GM23338 (cell line): ENCODE measurements around the gene C1orf21. TPM values are rescaled to one million over a fixed set of nuclear protein-coding genes. Genes with fewer than 3 reads are reported as not detected.

Experiments used
- ATAC-seq: fragments of 200-7000 bp; cut with Tn5 transposase; 3 replicates; pipeline ENCODE4 v1.9.1; 2020
- DNase-seq: peaks from one replicate; pipeline ENCODE4 v3.0.0-alpha.2; 2015; ENCODE audit warnings: low spot score
- H2AFZ ChIP-seq: fragments of 200-600 bp; sonication (generic); 2 replicates; pipeline ENCODE4 v1.8.0; 2016; ENCODE audit warnings: antibody characterized with exemption, mild to moderate bottlenecking, moderate library complexity
- H3F3A ChIP-seq: fragments of 200-600 bp; sonication (generic); replicated peaks from 2 replicates; pipeline ENCODE4 v1.8.0; 2017; ENCODE audit warnings: antibody characterized with exemption, mixed run types, low read depth
- H3K27ac ChIP-seq: fragments of 200-600 bp; sonication (generic); 2 replicates; pipeline ENCODE4 v1.6.1; 2016; ENCODE audit warnings: low read depth
- H3K27me3 ChIP-seq: fragments of 200-600 bp; sonication (generic); 2 replicates; pipeline ENCODE4 v1.8.0; 2016; ENCODE audit warnings: mild to moderate bottlenecking, mixed run types, moderate library complexity; ENCODE audit not compliant: insufficient read depth
- H3K36me3 ChIP-seq: fragments of 200-600 bp; sonication (generic); 2 replicates; pipeline ENCODE4 v1.8.0; 2016; ENCODE audit warnings: mild to moderate bottlenecking; ENCODE audit not compliant: insufficient read depth
- H3K4me1 ChIP-seq: fragments of 200-600 bp; sonication (generic); 2 replicates; pipeline ENCODE4 v1.8.0; 2016; ENCODE audit warnings: mild to moderate bottlenecking, moderate library complexity; ENCODE audit not compliant: insufficient read depth
- H3K4me2 ChIP-seq: fragments of 200-600 bp; sonication (generic); 2 replicates; pipeline ENCODE4 v1.7.1; 2017; ENCODE audit warnings: mixed run types
- H3K4me3 ChIP-seq: fragments of 200-600 bp; sonication (generic); 2 replicates; pipeline ENCODE4 v1.6.1; 2016; ENCODE audit warnings: mixed run types
- H3K79me2 ChIP-seq: fragments of 200-600 bp; sonication (generic); replicated peaks from 2 replicates; pipeline ENCODE4 v1.8.0; 2017; ENCODE audit warnings: mild to moderate bottlenecking; ENCODE audit not compliant: insufficient read depth
- H3K9me2 ChIP-seq: fragments of 200-600 bp; sonication (generic); 2 replicates; pipeline ENCODE4 v1.8.0; 2017; ENCODE audit not compliant: insufficient read depth
- H4K20me1 ChIP-seq: fragments of 200-600 bp; sonication (generic); replicated peaks from 2 replicates; pipeline ENCODE4 v1.8.0; 2017; ENCODE audit warnings: mild to moderate bottlenecking; ENCODE audit not compliant: insufficient read depth
- H3K27ac Mint-ChIP-seq: 2 replicates; pipeline ENCODE4 v1.8.0; 2020; ENCODE audit warnings: inconsistent platforms, mild to moderate bottlenecking, moderate library complexity, mixed read lengths
- H3K27me3 Mint-ChIP-seq: 3 replicates; pipeline ENCODE4 v1.8.0; 2022; ENCODE audit warnings: low read depth, mild to moderate bottlenecking, moderate library complexity, mixed read lengths, inconsistent platforms; ENCODE audit not compliant: insufficient read depth, poor library complexity
- H3K36me3 Mint-ChIP-seq: 3 replicates; pipeline ENCODE4 v1.8.0; 2021; ENCODE audit warnings: low read depth, mild to moderate bottlenecking, inconsistent platforms, moderate library complexity, mixed read lengths
- H3K4me1 Mint-ChIP-seq: 3 replicates; pipeline ENCODE4 v1.8.0; 2020; ENCODE audit warnings: mild to moderate bottlenecking, inconsistent platforms, mixed read lengths
- H3K4me3 Mint-ChIP-seq: 3 replicates; pipeline ENCODE4 v1.8.0; 2021; ENCODE audit warnings: moderate library complexity, mild to moderate bottlenecking, inconsistent platforms, mixed read lengths
- H3K9me3 Mint-ChIP-seq: 3 replicates; pipeline ENCODE4 v1.8.0; 2020; ENCODE audit warnings: moderate library complexity, mild to moderate bottlenecking, inconsistent platforms, mixed read lengths
- CREB1 ChIP-seq: fragments of 250-450 bp; sonication (Bioruptor Pico); IDR thresholded peaks from 2 replicates; pipeline ENCODE4 v1.5.0; 2020; ENCODE audit warnings: low read depth, mild to moderate bottlenecking, moderate library complexity
- EZH2 ChIP-seq: fragments of 200-600 bp; sonication (generic); IDR thresholded peaks from one replicate; pipeline ENCODE4 v1.8.0; 2017; ENCODE audit warnings: antibody characterized with exemption, mild to moderate bottlenecking, low read depth; ENCODE audit not compliant: unreplicated experiment
- EZH2phosphoT487 ChIP-seq: fragments of 200-600 bp; sonication (generic); IDR thresholded peaks from one replicate; pipeline ENCODE4 v1.8.1; 2018; ENCODE audit warnings: antibody characterized with exemption; ENCODE audit not compliant: unreplicated experiment
- JUNB ChIP-seq: IDR thresholded peaks from one replicate; pipeline ENCODE4 v1.6.1; 2016; ENCODE audit warnings: antibody characterized with exemption; ENCODE audit not compliant: unreplicated experiment
- NANOG ChIP-seq: IDR thresholded peaks from 2 replicates; pipeline ENCODE4 v1.6.1; 2016; ENCODE audit warnings: antibody characterized with exemption, borderline replicate concordance
- POLR2AphosphoS5 ChIP-seq: IDR thresholded peaks from 2 replicates; pipeline ENCODE4 v1.6.1; 2016; ENCODE audit warnings: antibody characterized with exemption, low read depth
- STAT1 ChIP-seq: IDR thresholded peaks from one replicate; pipeline ENCODE4 v1.6.1; 2016; ENCODE audit warnings: antibody characterized with exemption; ENCODE audit not compliant: unreplicated experiment
- ZNF114 ChIP-seq: fragments of 250-450 bp; sonication (Bioruptor Pico); IDR thresholded peaks from 2 replicates; pipeline ENCODE4 v1.5.0; 2020; ENCODE audit warnings: mild to moderate bottlenecking, moderate library complexity
- ZNF331 ChIP-seq: fragments of 250-450 bp; sonication (Bioruptor Pico); IDR thresholded peaks from 2 replicates; pipeline ENCODE4 v1.5.0; 2020; ENCODE audit warnings: low read depth, mild to moderate bottlenecking, moderate library complexity
- polyA plus RNA-seq: library from polyadenylated mRNA; unstranded; fragments of >200 nt; fragmentation: Nextera tagmentation; extraction: Ambion mirVana; gene quantifications from 2 replicates; pipeline ENCODE4 v1.2.1, GENCODE V29; 2016
- total RNA-seq: library from RNA; depleted of rRNA; stranded (reverse); fragments of >200 nt; shearing (Covaris generic); gene quantifications from 2 replicates; pipeline ENCODE4 v1.2.3, GENCODE V29; 2014
- TF ChIP-seq, protein P1 (sequence below): IDR thresholded peaks from one replicate; pipeline ENCODE4 v1.6.1; 2018; ENCODE audit warnings: antibody characterized with exemption; ENCODE audit not compliant: unreplicated experiment
- TF ChIP-seq, protein P2 (sequence below), 2 experiments: fragments of 200-600 bp in 1 of 2; sonication (generic) in 1 of 2; conservative IDR thresholded peaks; 2 replicates each; pipeline versions ENCODE4 v1.5.1 to v1.6.1; 2016 to 2017; ENCODE audit warnings: antibody characterized with exemption in 2 of 2, low read depth in 2 of 2, mild to moderate bottlenecking in 2 of 2, moderate library complexity in 1 of 2
- TF ChIP-seq, protein P3 (sequence below): fragments of 250-450 bp; sonication (Bioruptor Pico); IDR thresholded peaks from 2 replicates; pipeline ENCODE4 v1.5.0; 2020; ENCODE audit warnings: mild to moderate bottlenecking, moderate library complexity
- TF ChIP-seq, protein P4 (sequence below): IDR thresholded peaks from 2 replicates; pipeline ENCODE4 v1.6.1; 2016; ENCODE audit warnings: antibody characterized with exemption

C1orf21 gene
- total and polyA plus RNA-seq, 2 experiments from 2014 or later: 28.0 to 40.4 TPM

DNA sequence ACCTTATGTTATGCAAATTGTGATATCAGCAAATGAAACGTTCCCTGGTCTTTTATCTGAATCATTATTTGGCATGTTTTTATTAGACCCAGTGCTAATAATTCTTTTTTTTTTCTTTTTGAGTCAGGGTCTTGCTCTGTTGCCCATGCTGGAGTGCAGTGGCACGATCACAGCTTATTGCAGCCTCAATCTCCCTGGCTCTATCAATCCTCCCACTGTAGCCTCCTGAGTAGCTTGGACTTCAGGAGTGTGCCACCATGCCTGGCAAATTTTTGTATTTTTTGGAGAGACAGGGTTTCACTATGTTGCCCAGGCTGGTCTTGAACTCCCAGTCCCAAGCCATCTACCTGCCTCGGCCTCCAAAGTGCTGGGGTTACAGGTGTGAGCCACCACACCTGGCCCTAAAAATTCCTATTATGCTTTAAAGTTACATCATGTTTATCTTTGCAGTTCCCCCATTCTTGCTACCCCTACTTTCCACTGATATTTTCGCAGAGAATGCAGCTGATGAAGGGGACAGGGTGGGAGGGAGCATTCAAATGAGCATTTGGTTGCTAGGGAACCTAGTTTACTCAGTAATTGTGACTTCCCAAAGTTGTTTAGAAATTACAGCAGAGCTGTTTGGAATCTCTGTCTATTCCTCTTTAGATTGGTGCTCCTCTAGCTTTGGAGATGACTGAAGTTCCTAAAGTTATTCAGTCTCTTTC lies 18.4 kb downstream of the C1orf21 start:
- Mint-ChIP-seq H3K4me3 (no peak overlapping the region), H3K36me3 (no peaks in the 10 kb centered on the region), H3K4me1 (peaks cover 54% of the 10 kb centered on the region), H3K27me3 (no peaks in the 10 kb centered on the region), H3K27ac (no peak overlapping the region), H3K9me3 (no peaks in the 10 kb centered on the region)
- Histone ChIP-seq H3K9me2 (no peaks in the 10 kb centered on the region), H3K4me2 (no peak overlapping the region), H3K79me2 (peaks cover 96% of the 10 kb centered on the region), H3K27ac (no peak overlapping the region), H3K36me3 (no peaks in the 10 kb centered on the region), H3K4me3 (no peak overlapping the region), H3K4me1 (peaks cover 44% of the 10 kb centered on the region), H3F3A (no peaks in the 10 kb centered on the region; the same call in 1 of the 2 replicates), H3K27me3 (no peaks in the 10 kb centered on the region), H4K20me1 (no peaks in the 10 kb centered on the region; the same call in 1 of the 2 replicates), H2AFZ (no peak overlapping the region)
- ATAC-seq (peak; percentile 35; the same call in 2 of the 3 replicates), DNase-seq (peak; percentile 53)
- TF ChIP-seq ZNF331 (CRISPR knock-in tag) (no peak), ZNF114 (CRISPR knock-in tag) (no peak), EZH2 (no peak), NANOG (no peak), POLR2AphosphoS5 (no peak), EZH2phosphoT487 (no peak), STAT1 (no peak), CREB1 (no peak), JUNB (no peak)
- TF ChIP-seq, protein P1, sequence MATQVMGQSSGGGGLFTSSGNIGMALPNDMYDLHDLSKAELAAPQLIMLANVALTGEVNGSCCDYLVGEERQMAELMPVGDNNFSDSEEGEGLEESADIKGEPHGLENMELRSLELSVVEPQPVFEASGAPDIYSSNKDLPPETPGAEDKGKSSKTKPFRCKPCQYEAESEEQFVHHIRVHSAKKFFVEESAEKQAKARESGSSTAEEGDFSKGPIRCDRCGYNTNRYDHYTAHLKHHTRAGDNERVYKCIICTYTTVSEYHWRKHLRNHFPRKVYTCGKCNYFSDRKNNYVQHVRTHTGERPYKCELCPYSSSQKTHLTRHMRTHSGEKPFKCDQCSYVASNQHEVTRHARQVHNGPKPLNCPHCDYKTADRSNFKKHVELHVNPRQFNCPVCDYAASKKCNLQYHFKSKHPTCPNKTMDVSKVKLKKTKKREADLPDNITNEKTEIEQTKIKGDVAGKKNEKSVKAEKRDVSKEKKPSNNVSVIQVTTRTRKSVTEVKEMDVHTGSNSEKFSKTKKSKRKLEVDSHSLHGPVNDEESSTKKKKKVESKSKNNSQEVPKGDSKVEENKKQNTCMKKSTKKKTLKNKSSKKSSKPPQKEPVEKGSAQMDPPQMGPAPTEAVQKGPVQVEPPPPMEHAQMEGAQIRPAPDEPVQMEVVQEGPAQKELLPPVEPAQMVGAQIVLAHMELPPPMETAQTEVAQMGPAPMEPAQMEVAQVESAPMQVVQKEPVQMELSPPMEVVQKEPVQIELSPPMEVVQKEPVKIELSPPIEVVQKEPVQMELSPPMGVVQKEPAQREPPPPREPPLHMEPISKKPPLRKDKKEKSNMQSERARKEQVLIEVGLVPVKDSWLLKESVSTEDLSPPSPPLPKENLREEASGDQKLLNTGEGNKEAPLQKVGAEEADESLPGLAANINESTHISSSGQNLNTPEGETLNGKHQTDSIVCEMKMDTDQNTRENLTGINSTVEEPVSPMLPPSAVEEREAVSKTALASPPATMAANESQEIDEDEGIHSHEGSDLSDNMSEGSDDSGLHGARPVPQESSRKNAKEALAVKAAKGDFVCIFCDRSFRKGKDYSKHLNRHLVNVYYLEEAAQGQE: no peak
- TF ChIP-seq, protein P2, sequence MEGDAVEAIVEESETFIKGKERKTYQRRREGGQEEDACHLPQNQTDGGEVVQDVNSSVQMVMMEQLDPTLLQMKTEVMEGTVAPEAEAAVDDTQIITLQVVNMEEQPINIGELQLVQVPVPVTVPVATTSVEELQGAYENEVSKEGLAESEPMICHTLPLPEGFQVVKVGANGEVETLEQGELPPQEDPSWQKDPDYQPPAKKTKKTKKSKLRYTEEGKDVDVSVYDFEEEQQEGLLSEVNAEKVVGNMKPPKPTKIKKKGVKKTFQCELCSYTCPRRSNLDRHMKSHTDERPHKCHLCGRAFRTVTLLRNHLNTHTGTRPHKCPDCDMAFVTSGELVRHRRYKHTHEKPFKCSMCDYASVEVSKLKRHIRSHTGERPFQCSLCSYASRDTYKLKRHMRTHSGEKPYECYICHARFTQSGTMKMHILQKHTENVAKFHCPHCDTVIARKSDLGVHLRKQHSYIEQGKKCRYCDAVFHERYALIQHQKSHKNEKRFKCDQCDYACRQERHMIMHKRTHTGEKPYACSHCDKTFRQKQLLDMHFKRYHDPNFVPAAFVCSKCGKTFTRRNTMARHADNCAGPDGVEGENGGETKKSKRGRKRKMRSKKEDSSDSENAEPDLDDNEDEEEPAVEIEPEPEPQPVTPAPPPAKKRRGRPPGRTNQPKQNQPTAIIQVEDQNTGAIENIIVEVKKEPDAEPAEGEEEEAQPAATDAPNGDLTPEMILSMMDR (conservative IDR thresholded peaks at IDR 0.05; ENCODE audit: low read depth in 2 of 2): no peak
- TF ChIP-seq, protein P3, sequence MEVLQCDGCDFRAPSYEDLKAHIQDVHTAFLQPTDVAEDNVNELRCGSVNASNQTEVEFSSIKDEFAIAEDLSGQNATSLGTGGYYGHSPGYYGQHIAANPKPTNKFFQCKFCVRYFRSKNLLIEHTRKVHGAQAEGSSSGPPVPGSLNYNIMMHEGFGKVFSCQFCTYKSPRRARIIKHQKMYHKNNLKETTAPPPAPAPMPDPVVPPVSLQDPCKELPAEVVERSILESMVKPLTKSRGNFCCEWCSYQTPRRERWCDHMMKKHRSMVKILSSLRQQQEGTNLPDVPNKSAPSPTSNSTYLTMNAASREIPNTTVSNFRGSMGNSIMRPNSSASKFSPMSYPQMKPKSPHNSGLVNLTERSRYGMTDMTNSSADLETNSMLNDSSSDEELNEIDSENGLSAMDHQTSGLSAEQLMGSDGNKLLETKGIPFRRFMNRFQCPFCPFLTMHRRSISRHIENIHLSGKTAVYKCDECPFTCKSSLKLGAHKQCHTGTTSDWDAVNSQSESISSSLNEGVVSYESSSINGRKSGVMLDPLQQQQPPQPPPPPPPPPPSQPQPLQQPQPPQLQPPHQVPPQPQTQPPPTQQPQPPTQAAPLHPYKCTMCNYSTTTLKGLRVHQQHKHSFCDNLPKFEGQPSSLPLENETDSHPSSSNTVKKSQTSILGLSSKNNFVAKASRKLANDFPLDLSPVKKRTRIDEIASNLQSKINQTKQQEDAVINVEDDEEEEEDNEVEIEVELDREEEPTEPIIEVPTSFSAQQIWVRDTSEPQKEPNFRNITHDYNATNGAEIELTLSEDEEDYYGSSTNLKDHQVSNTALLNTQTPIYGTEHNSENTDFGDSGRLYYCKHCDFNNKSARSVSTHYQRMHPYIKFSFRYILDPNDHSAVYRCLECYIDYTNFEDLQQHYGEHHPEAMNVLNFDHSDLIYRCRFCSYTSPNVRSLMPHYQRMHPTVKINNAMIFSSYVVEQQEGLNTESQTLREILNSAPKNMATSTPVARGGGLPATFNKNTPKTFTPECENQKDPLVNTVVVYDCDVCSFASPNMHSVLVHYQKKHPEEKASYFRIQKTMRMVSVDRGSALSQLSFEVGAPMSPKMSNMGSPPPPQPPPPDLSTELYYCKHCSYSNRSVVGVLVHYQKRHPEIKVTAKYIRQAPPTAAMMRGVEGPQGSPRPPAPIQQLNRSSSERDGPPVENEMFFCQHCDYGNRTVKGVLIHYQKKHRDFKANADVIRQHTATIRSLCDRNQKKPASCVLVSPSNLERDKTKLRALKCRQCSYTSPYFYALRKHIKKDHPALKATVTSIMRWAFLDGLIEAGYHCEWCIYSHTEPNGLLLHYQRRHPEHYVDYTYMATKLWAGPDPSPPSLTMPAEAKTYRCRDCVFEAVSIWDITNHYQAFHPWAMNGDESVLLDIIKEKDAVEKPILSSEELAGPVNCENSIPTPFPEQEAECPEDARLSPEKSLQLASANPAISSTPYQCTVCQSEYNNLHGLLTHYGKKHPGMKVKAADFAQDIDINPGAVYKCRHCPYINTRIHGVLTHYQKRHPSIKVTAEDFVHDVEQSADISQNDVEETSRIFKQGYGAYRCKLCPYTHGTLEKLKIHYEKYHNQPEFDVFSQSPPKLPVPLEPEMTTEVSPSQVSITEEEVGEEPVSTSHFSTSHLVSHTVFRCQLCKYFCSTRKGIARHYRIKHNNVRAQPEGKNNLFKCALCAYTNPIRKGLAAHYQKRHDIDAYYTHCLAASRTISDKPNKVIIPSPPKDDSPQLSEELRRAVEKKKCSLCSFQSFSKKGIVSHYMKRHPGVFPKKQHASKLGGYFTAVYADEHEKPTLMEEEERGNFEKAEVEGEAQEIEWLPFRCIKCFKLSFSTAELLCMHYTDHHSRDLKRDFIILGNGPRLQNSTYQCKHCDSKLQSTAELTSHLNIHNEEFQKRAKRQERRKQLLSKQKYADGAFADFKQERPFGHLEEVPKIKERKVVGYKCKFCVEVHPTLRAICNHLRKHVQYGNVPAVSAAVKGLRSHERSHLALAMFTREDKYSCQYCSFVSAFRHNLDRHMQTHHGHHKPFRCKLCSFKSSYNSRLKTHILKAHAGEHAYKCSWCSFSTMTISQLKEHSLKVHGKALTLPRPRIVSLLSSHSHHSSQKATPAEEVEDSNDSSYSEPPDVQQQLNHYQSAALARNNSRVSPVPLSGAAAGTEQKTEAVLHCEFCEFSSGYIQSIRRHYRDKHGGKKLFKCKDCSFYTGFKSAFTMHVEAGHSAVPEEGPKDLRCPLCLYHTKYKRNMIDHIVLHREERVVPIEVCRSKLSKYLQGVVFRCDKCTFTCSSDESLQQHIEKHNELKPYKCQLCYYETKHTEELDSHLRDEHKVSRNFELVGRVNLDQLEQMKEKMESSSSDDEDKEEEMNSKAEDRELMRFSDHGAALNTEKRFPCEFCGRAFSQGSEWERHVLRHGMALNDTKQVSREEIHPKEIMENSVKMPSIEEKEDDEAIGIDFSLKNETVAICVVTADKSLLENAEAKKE (CRISPR knock-in tag): no peak
- TF ChIP-seq, protein P4, sequence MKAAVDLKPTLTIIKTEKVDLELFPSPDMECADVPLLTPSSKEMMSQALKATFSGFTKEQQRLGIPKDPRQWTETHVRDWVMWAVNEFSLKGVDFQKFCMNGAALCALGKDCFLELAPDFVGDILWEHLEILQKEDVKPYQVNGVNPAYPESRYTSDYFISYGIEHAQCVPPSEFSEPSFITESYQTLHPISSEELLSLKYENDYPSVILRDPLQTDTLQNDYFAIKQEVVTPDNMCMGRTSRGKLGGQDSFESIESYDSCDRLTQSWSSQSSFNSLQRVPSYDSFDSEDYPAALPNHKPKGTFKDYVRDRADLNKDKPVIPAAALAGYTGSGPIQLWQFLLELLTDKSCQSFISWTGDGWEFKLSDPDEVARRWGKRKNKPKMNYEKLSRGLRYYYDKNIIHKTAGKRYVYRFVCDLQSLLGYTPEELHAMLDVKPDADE: no peak
